ENCODE results near the gene KIAA1958. TPM values are rescaled to one million over a fixed set of nuclear protein-coding genes. Genes with fewer than 3 reads are reported as not detected.
"Not testable (repeated sequence)": the region's sequence is repeated elsewhere in the genome, so short reads cannot be mapped to it uniquely, and the experiment has no call there.

The KIAA1958 gene
- total and polyA plus RNA-seq, 2 donors (not counting 1 experiment from before 2014, with no cell fraction given), result 2.4 to 15.3 TPM

DNA sequence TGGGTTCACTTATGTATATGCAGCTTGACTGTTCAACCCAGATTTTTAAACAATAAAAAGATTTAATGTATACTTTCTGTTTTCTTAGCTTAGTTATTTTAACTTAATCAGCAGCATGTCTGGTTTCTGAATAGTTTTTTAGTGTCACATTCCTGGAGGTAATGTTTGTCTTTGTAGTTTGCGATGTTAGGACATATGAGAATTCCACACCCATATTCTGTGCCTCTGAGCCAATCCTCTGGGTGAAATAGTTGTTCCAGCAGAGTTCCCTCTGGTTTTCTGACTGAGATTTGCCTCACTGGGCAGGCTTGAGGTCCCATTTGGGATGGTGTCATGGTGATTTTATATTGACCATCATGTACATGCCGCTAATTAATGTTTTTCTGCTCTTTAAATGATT is 182.7 kb downstream of the KIAA1958 start:
- intact Hi-C loops (cut with micrococcal nuclease), result no loop called here
- H3K4me3 Mint-ChIP-seq, result no peak overlapping the region
- H3K27me3 Mint-ChIP-seq, result no peaks in the 10 kb centered on the region

GRCh38 chr9:112670991-112671625 is 184.5 kb downstream of the KIAA1958 start:
- intact Hi-C loops (cut with micrococcal nuclease), result no loop called here
- H3K27me3 Mint-ChIP-seq, result no peaks in the 10 kb centered on the region
- H3K4me3 Mint-ChIP-seq, result no peak overlapping the region
- Histone ChIP-seq H3K9ac (ENCODE audit: low read length) (no peak overlapping the region), H3K4me3 (ENCODE audit: control extremely low read depth in 1 of 5, extremely low read depth in 1 of 5, insufficient read depth in 1 of 5, low read depth in 2 of 5, low read length in 4 of 5) (no peak overlapping the region), H3K9me3 (ENCODE audit: control extremely low read depth in 1 of 3, control insufficient read depth in 2 of 3, insufficient read depth in 1 of 3, low read length in 2 of 3) (no peaks in the 10 kb centered on the region), H3K4me1 (ENCODE audit: control insufficient read depth in 2 of 2, insufficient read depth in 2 of 2, low read length in 2 of 2) (no peaks in the 10 kb centered on the region), H3K36me3 (replicated peaks in 1 of 2; ENCODE audit: control extremely low read depth in 1 of 2, control insufficient read depth in 1 of 2, extremely low read depth in 1 of 2, insufficient read depth in 2 of 2, low read length in 1 of 2) (no peaks in the 10 kb centered on the region), H3K27me3 (replicated peaks in 1 of 4; ENCODE audit: control extremely low read depth in 1 of 4, control insufficient read depth in 3 of 4, insufficient read depth in 4 of 4, low read length in 3 of 4) (no peaks in the 10 kb centered on the region), H3K4me2 (replicated peaks; ENCODE audit: low read depth, low read length, poor library complexity, severe bottlenecking) (no peak overlapping the region), H3K79me2 (ENCODE audit: control insufficient read depth, insufficient read depth, low read length) (no peaks in the 10 kb centered on the region), H4K20me1 (ENCODE audit: control insufficient read depth, insufficient read depth, low read length, poor library complexity, severe bottlenecking) (no peaks in the 10 kb centered on the region), H2AFZ (ENCODE audit: insufficient read depth, low read depth, low read length, poor library complexity, severe bottlenecking) (no peak overlapping the region), H3K27ac (ENCODE audit: low read length in 2 of 2) (no peak overlapping the region)
- DNase-seq (no peak), ATAC-seq (ENCODE audit: low read depth) (no peak)
- POLR2A ChIA-PET, result no interaction called here
- no peak for TF ChIP-seq EZH2 (IDR thresholded peaks at IDR 0.05; ENCODE audit: borderline replicate concordance, insufficient read depth, low read depth, low read length, poor library complexity, severe bottlenecking)
- TF ChIP-seq, protein P1, sequence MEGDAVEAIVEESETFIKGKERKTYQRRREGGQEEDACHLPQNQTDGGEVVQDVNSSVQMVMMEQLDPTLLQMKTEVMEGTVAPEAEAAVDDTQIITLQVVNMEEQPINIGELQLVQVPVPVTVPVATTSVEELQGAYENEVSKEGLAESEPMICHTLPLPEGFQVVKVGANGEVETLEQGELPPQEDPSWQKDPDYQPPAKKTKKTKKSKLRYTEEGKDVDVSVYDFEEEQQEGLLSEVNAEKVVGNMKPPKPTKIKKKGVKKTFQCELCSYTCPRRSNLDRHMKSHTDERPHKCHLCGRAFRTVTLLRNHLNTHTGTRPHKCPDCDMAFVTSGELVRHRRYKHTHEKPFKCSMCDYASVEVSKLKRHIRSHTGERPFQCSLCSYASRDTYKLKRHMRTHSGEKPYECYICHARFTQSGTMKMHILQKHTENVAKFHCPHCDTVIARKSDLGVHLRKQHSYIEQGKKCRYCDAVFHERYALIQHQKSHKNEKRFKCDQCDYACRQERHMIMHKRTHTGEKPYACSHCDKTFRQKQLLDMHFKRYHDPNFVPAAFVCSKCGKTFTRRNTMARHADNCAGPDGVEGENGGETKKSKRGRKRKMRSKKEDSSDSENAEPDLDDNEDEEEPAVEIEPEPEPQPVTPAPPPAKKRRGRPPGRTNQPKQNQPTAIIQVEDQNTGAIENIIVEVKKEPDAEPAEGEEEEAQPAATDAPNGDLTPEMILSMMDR (IDR thresholded peaks at IDR 0.05), result no peak
- peaks cover 2% of the 10 kb centered on the region for H3K9me3 Mint-ChIP-seq (ENCODE audit: insufficient read depth)
- WGBS (ENCODE audit: insufficient coverage), result 88% methylated on average over 3 of the region's 7 CpGs
- CTCF ChIA-PET, result no interaction called here
- H3K4me1 Mint-ChIP-seq, result no peaks in the 10 kb centered on the region
- no peak overlapping the region for H3K27ac Mint-ChIP-seq

More for the DNA sequence above, 182.7 kb downstream of the KIAA1958 start:
- Histone ChIP-seq H3K4me2 (replicated peaks; ENCODE audit: low read depth, low read length, poor library complexity, severe bottlenecking) (no peak overlapping the region), H3K4me3 (ENCODE audit: control extremely low read depth in 1 of 5, extremely low read depth in 1 of 5, insufficient read depth in 1 of 5, low read depth in 2 of 5, low read length in 4 of 5) (no peak overlapping the region), H3K9me3 (ENCODE audit: control extremely low read depth in 1 of 3, control insufficient read depth in 2 of 3, insufficient read depth in 1 of 3, low read length in 2 of 3) (no peaks in the 10 kb centered on the region), H3K79me2 (ENCODE audit: control insufficient read depth, insufficient read depth, low read length) (no peaks in the 10 kb centered on the region), H3K27ac (ENCODE audit: low read length in 2 of 2) (no peak overlapping the region), H4K20me1 (ENCODE audit: control insufficient read depth, insufficient read depth, low read length, poor library complexity, severe bottlenecking) (no peaks in the 10 kb centered on the region), H3K27me3 (replicated peaks in 1 of 4; ENCODE audit: control extremely low read depth in 1 of 4, control insufficient read depth in 3 of 4, insufficient read depth in 4 of 4, low read length in 3 of 4) (no peaks in the 10 kb centered on the region), H2AFZ (ENCODE audit: insufficient read depth, low read depth, low read length, poor library complexity, severe bottlenecking) (no peak overlapping the region), H3K9ac (ENCODE audit: low read length) (no peak overlapping the region), H3K4me1 (ENCODE audit: control insufficient read depth in 2 of 2, insufficient read depth in 2 of 2, low read length in 2 of 2) (no peaks in the 10 kb centered on the region), H3K36me3 (replicated peaks in 1 of 2; ENCODE audit: control extremely low read depth in 1 of 2, control insufficient read depth in 1 of 2, extremely low read depth in 1 of 2, insufficient read depth in 2 of 2, low read length in 1 of 2) (no peaks in the 10 kb centered on the region)
- TF ChIP-seq, protein P1 (IDR thresholded peaks at IDR 0.05), result no peak
- TF ChIP-seq EZH2 (IDR thresholded peaks at IDR 0.05; ENCODE audit: borderline replicate concordance, insufficient read depth, low read depth, low read length, poor library complexity, severe bottlenecking), result no peak
- Mint-ChIP-seq H3K27ac (no peak overlapping the region), H3K9me3 (ENCODE audit: insufficient read depth) (peaks cover 2% of the 10 kb centered on the region), H3K4me1 (no peaks in the 10 kb centered on the region)
- POLR2A ChIA-PET, result no interaction called here
- ATAC-seq (ENCODE audit: low read depth) (no peak), DNase-seq (no peak)
- no CpG with 5 or more reads among the region's 2 CpGs for WGBS (ENCODE audit: insufficient coverage)
- CTCF ChIA-PET, result no interaction called here

DNA sequence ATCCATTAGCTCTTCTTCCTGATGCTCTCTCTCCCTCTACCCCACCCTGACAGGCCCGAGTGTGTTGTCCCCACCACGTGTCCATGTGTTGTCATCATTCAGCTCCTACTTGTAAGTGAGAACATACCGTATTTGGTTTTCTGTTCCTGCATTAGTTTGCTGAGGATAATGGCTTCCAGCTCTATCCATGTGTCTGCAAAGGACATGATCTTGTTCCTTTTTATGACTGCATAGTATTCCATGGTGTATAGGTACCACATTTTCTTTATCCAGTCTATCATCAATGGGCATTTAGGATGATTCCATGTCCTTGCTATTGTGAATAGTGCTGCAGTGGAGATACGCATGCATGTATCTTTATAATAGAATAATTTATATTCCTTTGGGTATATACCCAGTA is 186.6 kb downstream of the KIAA1958 start:
- H2AFZ ChIP-seq (ENCODE audit: insufficient read depth, low read depth, low read length, poor library complexity, severe bottlenecking); H3K9ac ChIP-seq (ENCODE audit: low read length); H3K27ac Mint-ChIP-seq; intact Hi-C loops (cut with micrococcal nuclease); H3K79me2 ChIP-seq (ENCODE audit: control insufficient read depth, insufficient read depth, low read length); H3K4me1 Mint-ChIP-seq; H3K4me1 ChIP-seq (ENCODE audit: control insufficient read depth in 2 of 2, insufficient read depth in 2 of 2, low read length in 2 of 2); POLR2A ChIA-PET; H3K27me3 Mint-ChIP-seq; ATAC-seq (ENCODE audit: low read depth); H3K27ac ChIP-seq (ENCODE audit: low read length in 2 of 2); H3K27me3 ChIP-seq (replicated peaks in 1 of 4; ENCODE audit: control extremely low read depth in 1 of 4, control insufficient read depth in 3 of 4, insufficient read depth in 4 of 4, low read length in 3 of 4); DNase-seq; H4K20me1 ChIP-seq (ENCODE audit: control insufficient read depth, insufficient read depth, low read length, poor library complexity, severe bottlenecking); H3K4me3 ChIP-seq (ENCODE audit: control extremely low read depth in 1 of 5, extremely low read depth in 1 of 5, insufficient read depth in 1 of 5, low read depth in 2 of 5, low read length in 4 of 5); H3K4me2 ChIP-seq (replicated peaks; ENCODE audit: low read depth, low read length, poor library complexity, severe bottlenecking); H3K36me3 ChIP-seq (replicated peaks in 1 of 2; ENCODE audit: control extremely low read depth in 1 of 2, control insufficient read depth in 1 of 2, extremely low read depth in 1 of 2, insufficient read depth in 2 of 2, low read length in 1 of 2); H3K4me3 Mint-ChIP-seq: not testable (repeated sequence)
- WGBS (ENCODE audit: insufficient coverage), result no CpG with 5 or more reads among the region's 4 CpGs
- CTCF ChIA-PET, result interaction anchor here (0.9 kb wide), 1 partner anchor 49 kb away, joined by 3 read pairs; no protein-coding TSS in a partner anchor
- peaks cover 10% of the 10 kb centered on the region for H3K9me3 Mint-ChIP-seq (ENCODE audit: insufficient read depth)
- peaks cover 3 to 11% (median 5%) of the 10 kb centered on the region in 3 donors for H3K9me3 ChIP-seq (ENCODE audit: control extremely low read depth in 1 of 3, control insufficient read depth in 2 of 3, insufficient read depth in 1 of 3, low read length in 2 of 3)
